CD4-positive, alpha-beta memory T cell (primary cell): Measurements from ENCODE around the gene KLRD1. TPM values are rescaled to one million over a fixed set of nuclear protein-coding genes. Genes with fewer than 3 reads are reported as not detected.
A peak's percentile ranks its signal among the peaks of the same experiment; 100 is the strongest.

Experiments
- CTCF ChIA-PET: fragments of 350-600 bp; sonication (Branson Sonifier 250); formaldehyde crosslinking; loops from one replicate; lab custom pipeline; 2021; ENCODE audit warnings: inconsistent platforms; ENCODE audit not compliant: partially characterized antibody; lab: Charles Lee
- POLR2A ChIA-PET: fragments of 350-600 bp; sonication (Branson Sonifier 250); formaldehyde crosslinking; loops from one replicate; lab custom pipeline; 2021; ENCODE audit not compliant: partially characterized antibody; lab: Charles Lee
- DNase-seq, 5 donors: peaks; one replicate each; pipeline versions ENCODE4 v3.0.0 to v3.0.0-alpha.2; 2020 to 2022; ENCODE audit warnings: mixed read lengths in 1 of 5
- H3K27ac ChIP-seq: one replicate; pipeline ENCODE4 v1.7.0; 2013; ENCODE audit warnings: low read depth, low read length
- H3K27me3 ChIP-seq: 2 replicates; pipeline ENCODE4 v1.7.0; 2013; ENCODE audit warnings: mild to moderate bottlenecking, low read length, moderate library complexity; ENCODE audit not compliant: insufficient read depth
- H3K36me3 ChIP-seq: 2 replicates; pipeline ENCODE4 v1.7.0; 2013; ENCODE audit warnings: mild to moderate bottlenecking, low read length, moderate library complexity; ENCODE audit not compliant: insufficient read depth
- H3K4me1 ChIP-seq: 2 replicates; pipeline ENCODE4 v1.7.0; 2013; ENCODE audit warnings: mild to moderate bottlenecking, low read length, moderate library complexity; ENCODE audit not compliant: insufficient read depth
- H3K4me3 ChIP-seq, 2 donors: one replicate each; pipeline ENCODE4 v1.7.0; 2013; ENCODE audit warnings: low read length in 2 of 2, mild to moderate bottlenecking in 1 of 2
- H3K9me3 ChIP-seq, 2 donors: one replicate each; pipeline ENCODE4 v1.7.0; 2013; ENCODE audit warnings: low read length in 2 of 2, control low read depth in 1 of 2; ENCODE audit not compliant: control insufficient read depth in 1 of 2
- H3K27ac Mint-ChIP-seq, 7 donors: one replicate each; pipeline ENCODE4 v1.8.0; 2020 to 2021; ENCODE audit warnings: mixed read lengths in 7 of 7, mild to moderate bottlenecking in 6 of 7, inconsistent platforms in 3 of 7, moderate library complexity in 3 of 7
- H3K27me3 Mint-ChIP-seq, 2 donors: one replicate each; pipeline ENCODE4 v1.8.0; 2020 to 2021; ENCODE audit warnings: mixed read lengths in 2 of 2
- H3K36me3 Mint-ChIP-seq, 2 donors: one replicate each; pipeline ENCODE4 v1.8.0; 2020 to 2021; ENCODE audit warnings: mixed read lengths in 2 of 2, inconsistent platforms in 1 of 2, mild to moderate bottlenecking in 1 of 2
- H3K4me1 Mint-ChIP-seq, 4 donors: one replicate each; pipeline ENCODE4 v1.8.0; 2020 to 2021; ENCODE audit warnings: mixed read lengths in 4 of 4, mild to moderate bottlenecking in 1 of 4
- H3K4me3 Mint-ChIP-seq, 8 donors: one replicate each; pipeline ENCODE4 v1.8.0; 2020 to 2021; ENCODE audit warnings: mixed read lengths in 8 of 8, mild to moderate bottlenecking in 7 of 8, moderate library complexity in 6 of 8, inconsistent platforms in 3 of 8
- H3K9me3 Mint-ChIP-seq, 8 donors: one replicate each; pipeline ENCODE4 v1.8.0; 2020 to 2021; ENCODE audit warnings: mixed read lengths in 8 of 8, mild to moderate bottlenecking in 5 of 8, inconsistent platforms in 3 of 8, moderate library complexity in 1 of 8
- intact Hi-C: fragments of 100-400 bp; cut with micrococcal nuclease; formaldehyde crosslinking; loops from one replicate; pipeline ENCODE4 v1.15.1; 2023
- polyA plus RNA-seq, 2 donors: library from polyadenylated mRNA; unstranded; fragments of 300-500 nt; fragmentation: Illumina TruSeq; gene quantifications; one replicate each; pipeline ENCODE4 v1.2.3, GENCODE V29; 2021
- total RNA-seq, 2 experiments: library from RNA; stranded (reverse); gene quantifications; one replicate each; pipeline ENCODE4 v1.2.3, GENCODE V29; 2021

KLRD1 gene
- total and polyA plus RNA-seq, 4 experiments from 2014 or later: 0.50 to 2.6 (median 0.71) TPM

DNA sequence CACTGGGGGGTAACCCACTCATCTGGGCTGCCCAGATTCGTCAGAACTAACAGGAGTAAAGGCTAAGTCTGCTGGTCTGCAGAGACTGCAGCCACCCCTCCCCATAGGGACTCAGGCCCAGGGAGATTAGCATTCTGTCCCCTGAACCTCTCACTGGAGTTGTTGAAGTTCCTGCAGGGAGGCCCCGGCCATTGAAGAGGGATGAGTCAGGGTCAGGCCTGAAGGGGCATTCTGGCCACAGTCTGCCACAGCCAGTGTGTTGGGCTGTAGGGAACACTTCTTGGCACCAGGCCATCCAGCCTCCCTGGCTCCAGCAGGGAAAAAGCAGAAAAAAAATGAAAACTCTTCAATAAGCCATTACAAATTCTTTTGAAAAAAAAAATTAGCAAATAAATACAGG is 46.8 kb downstream of the KLRD1 start:
- Histone ChIP-seq H3K4me1 (no peaks in the 10 kb centered on the region), H3K27ac (no peak overlapping the region), H3K27me3 (no peaks in the 10 kb centered on the region), H3K4me3 (no peak overlapping the region), H3K9me3 (no peaks in the 10 kb centered on the region), H3K36me3 (no peaks in the 10 kb centered on the region)
- H3K36me3 Mint-ChIP-seq: no peaks in the 10 kb centered on the region
- POLR2A ChIA-PET: no interaction called here
- H3K4me3 Mint-ChIP-seq: no peak overlapping the region
- no peak for DNase-seq
- peaks cover 28 to 39% of the 10 kb centered on the region in 2 donors for H3K27me3 Mint-ChIP-seq
- CTCF ChIA-PET: no interaction called here
- intact Hi-C loops: no loop called here
- H3K27ac Mint-ChIP-seq: no peak overlapping the region
- H3K9me3 Mint-ChIP-seq: peaks cover 0 to 15% (median 3%) of the 10 kb centered on the region in 8 donors
- no peaks in the 10 kb centered on the region for H3K4me1 Mint-ChIP-seq

GRCh38 chr12:10358131-10358530 is 50.5 kb downstream of the KLRD1 start:
- Mint-ChIP-seq H3K36me3 (no peaks in the 10 kb centered on the region), H3K4me3 (no peak overlapping the region), H3K27ac (no peak overlapping the region), H3K4me1 (peaks cover 1 to 7% (median 5%) of the 10 kb centered on the region in 4 donors), H3K27me3 (peaks cover 10 to 17% of the 10 kb centered on the region in 2 donors), H3K9me3 (peaks cover 0 to 1% (median 0%) of the 10 kb centered on the region in 8 donors)
- POLR2A ChIA-PET: no interaction called here
- H3K4me3 ChIP-seq: no peak overlapping the region
- no peaks in the 10 kb centered on the region for H3K4me1 ChIP-seq
- DNase-seq: no peak
- H3K9me3 ChIP-seq: no peaks in the 10 kb centered on the region
- CTCF ChIA-PET: interaction anchor here (0.8 kb wide), 1 partner anchor 58 kb away, joined by 3 read pairs; no protein-coding TSS in a partner anchor
- H3K36me3 ChIP-seq: no peaks in the 10 kb centered on the region
- H3K27ac ChIP-seq: no peak overlapping the region
- intact Hi-C loops: no loop called here
- H3K27me3 ChIP-seq: no peaks in the 10 kb centered on the region

DNA sequence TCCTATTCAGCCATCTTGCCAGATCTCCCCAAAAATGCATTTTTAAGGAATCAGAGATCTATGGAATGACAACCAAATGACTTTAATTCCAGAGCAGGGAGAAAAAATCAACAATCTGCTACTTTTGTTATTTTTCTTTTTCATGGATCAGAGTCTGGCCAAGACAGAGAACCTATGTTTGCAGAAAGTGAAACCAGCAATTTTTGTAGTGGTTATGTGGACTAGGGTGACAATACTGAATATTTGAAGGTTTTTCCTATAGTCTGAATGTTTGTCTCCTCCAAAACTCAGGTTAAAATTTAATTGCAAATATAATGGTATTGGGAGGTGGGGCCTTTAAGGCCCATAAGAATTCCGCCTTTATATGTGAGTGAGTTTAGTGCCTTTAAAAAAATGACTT is 51.3 kb downstream of the KLRD1 start:
- H3K9me3 Mint-ChIP-seq: no peaks in the 10 kb centered on the region

DNA sequence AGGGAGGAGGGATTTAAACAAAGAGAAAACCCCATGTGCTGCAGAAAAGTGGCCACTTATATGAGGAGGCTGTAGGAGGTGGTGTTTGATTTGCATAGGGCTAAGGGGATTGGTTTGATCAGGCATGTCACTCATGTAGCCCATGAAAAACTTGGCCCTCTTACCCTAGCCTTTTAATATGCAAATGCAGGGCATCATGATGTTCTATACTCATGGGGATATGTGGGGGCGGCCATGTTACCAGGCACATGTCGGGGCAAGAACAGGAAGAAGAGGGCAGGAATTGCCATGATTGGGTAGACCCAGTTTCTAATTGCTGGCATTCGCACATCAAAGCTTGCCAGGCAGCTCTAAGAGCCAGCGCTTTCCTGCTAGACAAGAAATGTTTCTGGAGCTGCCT is 53.4 kb downstream of the KLRD1 start:
- Histone ChIP-seq H3K9me3 (no peaks in the 10 kb centered on the region), H3K4me1 (peaks cover 16% of the 10 kb centered on the region), H3K36me3 (no peaks in the 10 kb centered on the region), H3K27me3 (no peaks in the 10 kb centered on the region), H3K27ac (no peak overlapping the region), H3K4me3 (no peak overlapping the region)
- intact Hi-C loops: no loop called here
- H3K36me3 Mint-ChIP-seq: no peaks in the 10 kb centered on the region
- peak overlapping the region in 1 of 7 donors; percentile 43 for H3K27ac Mint-ChIP-seq
- CTCF ChIA-PET: no interaction called here
- no peak for DNase-seq
- peaks cover 1 to 7% (median 5%) of the 10 kb centered on the region in 4 donors for H3K4me1 Mint-ChIP-seq
- no peaks in the 10 kb centered on the region for H3K9me3 Mint-ChIP-seq
- POLR2A ChIA-PET: no interaction called here
- H3K27me3 Mint-ChIP-seq: peaks cover 2 to 7% of the 10 kb centered on the region in 2 donors
- no peak overlapping the region for H3K4me3 Mint-ChIP-seq

More for the DNA sequence above, 51.3 kb downstream of the KLRD1 start:
- Histone ChIP-seq H3K9me3 (no peaks in the 10 kb centered on the region), H3K27me3 (no peaks in the 10 kb centered on the region), H3K36me3 (no peaks in the 10 kb centered on the region), H3K4me3 (no peak overlapping the region), H3K27ac (no peak overlapping the region), H3K4me1 (peaks cover 2% of the 10 kb centered on the region)
- no peaks in the 10 kb centered on the region for H3K36me3 Mint-ChIP-seq
- H3K27me3 Mint-ChIP-seq: peaks cover 9 to 15% of the 10 kb centered on the region in 2 donors
- ChIA-PET POLR2A (no interaction called here), CTCF (no interaction called here)
- intact Hi-C loops: no loop called here
- H3K4me3 Mint-ChIP-seq: no peak overlapping the region
- DNase-seq: no peak
- peaks cover 1 to 7% (median 5%) of the 10 kb centered on the region in 4 donors for H3K4me1 Mint-ChIP-seq
- no peak overlapping the region for H3K27ac Mint-ChIP-seq

GRCh38 chr12:10361622-10362021 is 54.0 kb downstream of the KLRD1 start:
- CTCF ChIA-PET: no interaction called here
- POLR2A ChIA-PET: no interaction called here

GRCh38 chr12:10362325-10362724 is 54.7 kb downstream of the KLRD1 start:
- POLR2A ChIA-PET: no interaction called here
- peaks cover 16% of the 10 kb centered on the region for H3K4me1 ChIP-seq
- H3K9me3 ChIP-seq: no peaks in the 10 kb centered on the region
- H3K27ac ChIP-seq: no peak overlapping the region
- Mint-ChIP-seq H3K9me3 (no peaks in the 10 kb centered on the region), H3K27ac (peak overlapping the region in 2 of 7 donors; percentile 30 to 46), H3K36me3 (no peaks in the 10 kb centered on the region), H3K4me1 (peaks cover 1 to 7% (median 5%) of the 10 kb centered on the region in 4 donors), H3K4me3 (peak overlapping the region in 2 of 8 donors; percentile 18 to 26), H3K27me3 (peaks cover 0 to 5% of the 10 kb centered on the region in 2 donors)
- H3K27me3 ChIP-seq: no peaks in the 10 kb centered on the region
- H3K4me3 ChIP-seq: no peak overlapping the region
- intact Hi-C loops: no loop called here
- DNase-seq: no peak
- CTCF ChIA-PET: no interaction called here
- H3K36me3 ChIP-seq: no peaks in the 10 kb centered on the region

More at GRCh38 chr12:10361622-10362021, 54.0 kb downstream of the KLRD1 start:
- Histone ChIP-seq H3K27ac (no peak overlapping the region), H3K4me1 (peaks cover 16% of the 10 kb centered on the region), H3K4me3 (no peak overlapping the region), H3K9me3 (no peaks in the 10 kb centered on the region), H3K36me3 (no peaks in the 10 kb centered on the region), H3K27me3 (no peaks in the 10 kb centered on the region)
- H3K36me3 Mint-ChIP-seq: no peaks in the 10 kb centered on the region
- H3K27me3 Mint-ChIP-seq: peaks cover 0 to 6% of the 10 kb centered on the region in 2 donors
- no peaks in the 10 kb centered on the region for H3K9me3 Mint-ChIP-seq
- DNase-seq: no peak
- H3K27ac Mint-ChIP-seq: peak overlapping the region in 1 of 7 donors; percentile 5
- intact Hi-C loops: no loop called here
- H3K4me3 Mint-ChIP-seq: no peak overlapping the region
- H3K4me1 Mint-ChIP-seq: peaks cover 1 to 7% (median 5%) of the 10 kb centered on the region in 4 donors

- Mint-ChIP-seq H3K9me3 (peaks cover 0 to 2% (median 0%) of the 10 kb centered on the region in 8 donors), H3K27me3 (peaks cover 0 to under 1% of the 10 kb centered on the region in 2 donors), H3K4me1 (peaks cover 1 to 7% (median 5%) of the 10 kb centered on the region in 4 donors), H3K4me3 (peak overlapping the region in 2 of 8 donors; percentile 26 to 47), H3K27ac (peak overlapping the region in 3 of 7 donors; percentile 10 to 46 (median 30)), H3K36me3 (no peaks in the 10 kb centered on the region)
- Histone ChIP-seq H3K27me3 (no peaks in the 10 kb centered on the region), H3K4me3 (no peak overlapping the region), H3K27ac (no peak overlapping the region), H3K4me1 (peaks cover 16% of the 10 kb centered on the region), H3K36me3 (no peaks in the 10 kb centered on the region), H3K9me3 (no peaks in the 10 kb centered on the region)
- ChIA-PET POLR2A (interaction anchor here (2.8 to 3.2 kb wide), 2 partner anchors 150 to 250 kb away, joined by 12 to 16 read pairs; partner anchors contain the start of genes GABARAPL1 and MAGOHB), CTCF (no interaction called here)
- intact Hi-C loops: no loop called here
- no peak for DNase-seq
These were observed 55.4 kb downstream of the KLRD1 start for GRCh38 chr12:10362828-10363657.
